Neuronal stem cell (in vitro differentiated cells): ENCODE results near the gene SPR.

Experiments used
- DNase-seq: peaks from one replicate; pipeline ENCODE4 v3.0.0-alpha.2; 2013; ENCODE audit warnings: low spot score
- H2AFZ ChIP-seq: one replicate; pipeline ENCODE4 v1.6.1; 2013; ENCODE audit warnings: mild to moderate bottlenecking, low read length, inconsistent platforms
- H2AK5ac ChIP-seq: 2 replicates; pipeline ENCODE4 v1.6.1; 2013; ENCODE audit warnings: low read depth, mild to moderate bottlenecking, inconsistent platforms, low read length, moderate library complexity, mixed read lengths
- H2BK120ac ChIP-seq: 2 replicates; pipeline ENCODE4 v1.6.1; 2013; ENCODE audit warnings: low read depth, mild to moderate bottlenecking, inconsistent platforms, low read length, moderate library complexity, mixed read lengths
- H2BK12ac ChIP-seq: one replicate; pipeline ENCODE4 v1.6.1; 2013; ENCODE audit warnings: low read length, inconsistent platforms
- H2BK15ac ChIP-seq: 2 replicates; pipeline ENCODE4 v1.6.1; 2013; ENCODE audit warnings: mild to moderate bottlenecking, low read length, inconsistent platforms, mixed read lengths
- H2BK5ac ChIP-seq: one replicate; pipeline ENCODE4 v1.6.1; 2013; ENCODE audit warnings: inconsistent platforms, mild to moderate bottlenecking, low read length, moderate library complexity
- H3K14ac ChIP-seq: one replicate; pipeline ENCODE4 v1.6.1; 2013; ENCODE audit warnings: low read length, inconsistent platforms
- H3K18ac ChIP-seq: 2 replicates; pipeline ENCODE4 v1.6.1; 2013; ENCODE audit warnings: low read length, inconsistent platforms
- H3K23ac ChIP-seq: 2 replicates; pipeline ENCODE4 v1.6.1; 2013; ENCODE audit warnings: low read depth, mild to moderate bottlenecking, mixed read lengths, low read length, inconsistent platforms; ENCODE audit not compliant: poor library complexity
- H3K27ac ChIP-seq: replicated peaks from 3 replicates; pipeline ENCODE4 v1.5.1; 2013; ENCODE audit warnings: low read length, inconsistent platforms
- H3K27me3 ChIP-seq, 3 experiments: 2 replicates each; pipeline ENCODE4 v1.6.1; 2013; ENCODE audit warnings: low read length in 3 of 3, mild to moderate bottlenecking in 2 of 3, inconsistent platforms in 1 of 3, low read depth in 1 of 3, mixed read lengths in 1 of 3, moderate library complexity in 1 of 3; ENCODE audit not compliant: control insufficient read depth in 3 of 3, insufficient read depth in 3 of 3
- H3K36me3 ChIP-seq, 2 donors: replicated peaks in 1 of 2; 2 replicates each; pipeline ENCODE4 v1.6.1; 2013; ENCODE audit warnings: low read length in 2 of 2; ENCODE audit not compliant: control insufficient read depth in 2 of 2, insufficient read depth in 2 of 2
- H3K4ac ChIP-seq: 2 replicates; pipeline ENCODE4 v1.6.1; 2013; ENCODE audit warnings: inconsistent platforms, mild to moderate bottlenecking, low read length, moderate library complexity
- H3K4me1 ChIP-seq, 2 donors: 1 replicate in 1 of 2; 2 replicates in 1 of 2; pipeline ENCODE4 v1.6.1; 2013; ENCODE audit warnings: low read length in 2 of 2, low read depth in 1 of 2; ENCODE audit not compliant: control insufficient read depth in 2 of 2, insufficient read depth in 1 of 2
- H3K4me2 ChIP-seq: one replicate; pipeline ENCODE4 v1.6.1; 2013; ENCODE audit warnings: mild to moderate bottlenecking, low read length, inconsistent platforms; ENCODE audit not compliant: insufficient read depth, poor library complexity, severe bottlenecking
- H3K4me3 ChIP-seq, 2 donors: 2 replicates each; pipeline ENCODE4 v1.5.1; 2013; ENCODE audit warnings: low read length in 2 of 2, mild to moderate bottlenecking in 2 of 2, inconsistent platforms in 1 of 2, moderate library complexity in 1 of 2
- H3K79me1 ChIP-seq: one replicate; pipeline ENCODE4 v1.6.1; 2013; ENCODE audit warnings: low read depth, mild to moderate bottlenecking, inconsistent platforms, low read length, moderate library complexity
- H3K9ac ChIP-seq: one replicate; pipeline ENCODE4 v1.6.1; 2013; ENCODE audit warnings: mild to moderate bottlenecking, low read depth, low read length, inconsistent platforms; ENCODE audit not compliant: poor library complexity
- H3K9me3 ChIP-seq, 2 donors: replicated peaks in 1 of 2; 2 replicates each; pipeline versions ENCODE3 to v1.6.1; 2013; ENCODE audit warnings: low read length in 2 of 2, mild to moderate bottlenecking in 2 of 2, inconsistent platforms in 1 of 2, low read depth in 1 of 2, mixed read lengths in 1 of 2, moderate library complexity in 1 of 2; ENCODE audit not compliant: control insufficient read depth in 2 of 2, insufficient read depth in 1 of 2
- H4K8ac ChIP-seq: one replicate; pipeline ENCODE4 v1.6.1; 2013; ENCODE audit warnings: low read depth, mild to moderate bottlenecking, inconsistent platforms, low read length, moderate library complexity
- H4K91ac ChIP-seq: one replicate; pipeline ENCODE4 v1.6.1; 2013; ENCODE audit warnings: low read length, low read depth, mild to moderate bottlenecking, inconsistent platforms; ENCODE audit not compliant: poor library complexity
- WGBS, 2 donors: extraction: QIAGEN DNeasy Blood & Tissue Kit; methylation state at CpG; one replicate each; pipeline ENCODE4 v1.1.7; 2013; ENCODE audit warnings: missing lambda C conversion rate in 2 of 2, mixed read lengths in 1 of 2; ENCODE audit not compliant: insufficient read length in 2 of 2, insufficient replicate concordance in 1 of 2; ENCODE audit errors: extremely low coverage in 2 of 2; 5-methylcytosine and 5-hydroxymethylcytosine counted together

Gene SPR

GRCh38 chr2:72886505-72887031 is 640 bp upstream of the SPR start:
- Histone ChIP-seq H3K4me2 (peak overlapping the region; percentile 99), H3K9ac (no peak overlapping the region), H4K8ac (no peak overlapping the region), H4K91ac (no peak overlapping the region), H3K27ac (no peak overlapping the region), H3K23ac (no peak overlapping the region), H3K18ac (peak overlapping the region; percentile 83), H3K14ac (no peak overlapping the region), H3K4ac (no peak overlapping the region), H2AFZ (peak overlapping the region; percentile 95), H2BK15ac (no peak overlapping the region), H2BK12ac (no peak overlapping the region), H2BK5ac (no peak overlapping the region), H3K79me1 (no peaks in the 10 kb centered on the region), H3K4me3 (peak overlapping the region; percentile 47 to 81), H3K9me3 (no peaks in the 10 kb centered on the region), H3K27me3 (peaks cover 0 to 34% (median 16%) of the 10 kb centered on the region in 3 experiments), H3K36me3 (no peaks in the 10 kb centered on the region), H2BK120ac (no peak overlapping the region), H3K4me1 (peaks cover 3 to 4% of the 10 kb centered on the region in 2 donors), H2AK5ac (no peak overlapping the region)
- WGBS, 2 donors = no CpG with 5 or more reads among the region's 7 CpGs
- no peak for DNase-seq

DNA sequence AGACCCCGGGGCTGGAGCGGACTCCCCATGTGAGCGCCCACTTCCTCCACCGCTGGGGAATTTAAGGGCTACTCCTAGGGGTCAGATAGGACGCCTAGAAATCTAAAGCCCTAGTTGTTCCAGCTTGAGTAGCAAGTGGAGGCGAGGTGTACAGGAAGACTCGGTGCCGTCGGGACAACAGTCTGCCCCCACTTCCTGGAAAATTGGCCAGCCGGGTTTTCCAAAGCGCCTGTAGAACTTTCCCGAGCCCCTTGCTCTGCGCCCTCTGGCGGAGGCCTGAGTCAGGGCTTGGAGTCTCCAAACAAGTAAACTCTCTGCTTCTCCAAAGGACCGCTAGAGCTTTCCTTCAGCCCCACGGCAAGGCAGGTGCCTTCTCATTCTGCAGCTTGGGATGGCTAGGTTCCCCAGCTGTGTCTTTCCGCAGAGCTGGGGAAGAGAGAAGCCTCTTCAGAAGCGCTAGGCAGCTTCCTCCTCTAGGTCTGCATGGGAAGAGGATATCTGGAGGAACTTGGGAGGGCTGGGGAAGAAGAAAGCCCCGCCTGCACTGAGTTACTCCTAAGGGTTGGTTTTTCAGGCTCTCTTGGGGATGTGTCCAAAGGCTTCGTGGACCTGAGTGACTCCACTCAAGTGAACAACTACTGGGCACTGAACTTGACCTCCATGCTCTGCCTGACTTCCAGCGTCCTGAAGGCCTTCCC is 681 bp downstream of the SPR start:
- Histone ChIP-seq H2BK120ac (peak overlapping the region; percentile 18), H4K91ac (no peak overlapping the region), H3K9me3 (no peaks in the 10 kb centered on the region), H3K23ac (peak overlapping the region; percentile 8), H3K4ac (no peak overlapping the region), H2AFZ (peak overlapping the region; percentile 95), H3K4me2 (peak overlapping the region; percentile 99), H2BK5ac (no peak overlapping the region), H2AK5ac (no peak overlapping the region), H3K36me3 (no peaks in the 10 kb centered on the region), H3K27ac (no peak overlapping the region), H2BK15ac (peak overlapping the region; percentile 81), H3K27me3 (peaks cover 0 to 30% (median 16%) of the 10 kb centered on the region in 3 experiments), H3K9ac (no peak overlapping the region), H3K14ac (no peak overlapping the region), H3K79me1 (no peaks in the 10 kb centered on the region), H3K4me3 (peak overlapping the region; percentile 47 to 81), H3K4me1 (peaks cover 3 to 4% of the 10 kb centered on the region in 2 donors), H3K18ac (peak overlapping the region; percentile 78), H2BK12ac (no peak overlapping the region), H4K8ac (no peak overlapping the region)
- DNase-seq = peak; percentile 85
- no CpG with 5 or more reads among the region's 21 CpGs for WGBS, 2 donors

- H3K36me3 ChIP-seq = no peaks in the 10 kb centered on the region
- no peaks in the 10 kb centered on the region for H3K79me1 ChIP-seq
- no peak overlapping the region for H2BK15ac ChIP-seq
- DNase-seq = no peak
- H3K4me1 ChIP-seq = peaks cover 4% of the 10 kb centered on the region in 2 donors
- no peak overlapping the region for H2BK5ac ChIP-seq
- peak overlapping the region; percentile 8 for H3K23ac ChIP-seq
- no peak overlapping the region for H3K14ac ChIP-seq
- no peak overlapping the region for H3K27ac ChIP-seq
- no peak overlapping the region for H2AFZ ChIP-seq
- no peak overlapping the region for H4K91ac ChIP-seq
- no peak overlapping the region for H3K9ac ChIP-seq
- no peak overlapping the region for H4K8ac ChIP-seq
- H2BK12ac ChIP-seq = no peak overlapping the region
- peaks cover 0 to 30% (median 16%) of the 10 kb centered on the region in 3 experiments for H3K27me3 ChIP-seq
- H2BK120ac ChIP-seq = no peak overlapping the region
- no peak overlapping the region for H2AK5ac ChIP-seq
- no peak overlapping the region for H3K4me2 ChIP-seq
- no peak overlapping the region for H3K4ac ChIP-seq
- peak overlapping the region in 1 of 2 donors; percentile 52 for H3K4me3 ChIP-seq
- WGBS, 2 donors = no CpG with 5 or more reads among the region's 11 CpGs
- peak overlapping the region; percentile 54 for H3K18ac ChIP-seq
- H3K9me3 ChIP-seq = no peaks in the 10 kb centered on the region
Measured at GRCh38 chr2:72888438-72889202, 1.4 kb downstream of the SPR start.

GRCh38 chr2:72889991-72890390 is 2.8 kb downstream of the SPR start:
- H3K27me3 ChIP-seq = peaks cover 0 to 38% (median 18%) of the 10 kb centered on the region in 3 experiments

More at GRCh38 chr2:72889991-72890390, 2.8 kb downstream of the SPR start:
- Histone ChIP-seq H4K91ac (no peak overlapping the region), H2BK12ac (no peak overlapping the region), H3K4me2 (no peak overlapping the region), H2BK5ac (no peak overlapping the region), H3K4ac (no peak overlapping the region), H2AFZ (no peak overlapping the region), H3K4me1 (peaks cover 4 to 15% of the 10 kb centered on the region in 2 donors), H2AK5ac (no peak overlapping the region), H3K27ac (no peak overlapping the region), H2BK120ac (no peak overlapping the region), H3K79me1 (no peaks in the 10 kb centered on the region), H3K4me3 (no peak overlapping the region), H3K23ac (no peak overlapping the region), H3K36me3 (no peaks in the 10 kb centered on the region), H3K9me3 (no peaks in the 10 kb centered on the region), H4K8ac (no peak overlapping the region), H3K18ac (no peak overlapping the region), H2BK15ac (no peak overlapping the region), H3K14ac (no peak overlapping the region), H3K9ac (no peak overlapping the region)
- WGBS, 2 donors = no CpG with 5 or more reads among the region's 4 CpGs
- no peak for DNase-seq
